HEK293T (cell line): ENCODE data around the gene TRA2A.

Experiments
- CTCF ChIA-PET: fragments of 350-600 bp; formaldehyde crosslinking; extraction: SDS; loops from one replicate; lab custom pipeline; 2021; ENCODE audit warnings: antibody characterized with exemption, inconsistent platforms; lab: Yijun Ruan, JAX
- POLR2A ChIA-PET: fragments of 350-600 bp; formaldehyde crosslinking; extraction: SDS; loops from one replicate; lab custom pipeline; 2020; ENCODE audit warnings: antibody characterized with exemption, inconsistent platforms; lab: Yijun Ruan, JAX
- DNase-seq: peaks from one replicate; pipeline ENCODE4 v3.0.0; 2012; ENCODE audit warnings: mixed read lengths; ENCODE audit errors: extremely low spot score
- ARNT ChIP-seq: fragments of 450-650 bp; IDR thresholded peaks from 2 replicates; pipeline ENCODE4 v1.6.1; 2017; ENCODE audit warnings: mild to moderate bottlenecking
- BHLHE40 ChIP-seq: fragments of 450-650 bp; IDR thresholded peaks from 2 replicates; pipeline ENCODE4 v1.6.1; 2016; ENCODE audit warnings: mild to moderate bottlenecking, moderate library complexity, borderline replicate concordance
- CTBP1 ChIP-seq: fragments of 450-650 bp; IDR thresholded peaks from 2 replicates; pipeline ENCODE4 v1.6.1; 2016; ENCODE audit warnings: borderline replicate concordance
- ELF4 ChIP-seq: fragments of 450-650 bp; IDR thresholded peaks from 2 replicates; pipeline ENCODE4 v1.6.1; 2017; ENCODE audit warnings: antibody characterized with exemption
- FOXA1 ChIP-seq: fragments of 450-650 bp; IDR thresholded peaks from 2 replicates; pipeline ENCODE4 v1.6.1; 2016; ENCODE audit warnings: mild to moderate bottlenecking
- FOXK2 ChIP-seq: fragments of 450-650 bp; IDR thresholded peaks from 2 replicates; pipeline ENCODE4 v1.6.1; 2016; ENCODE audit warnings: mild to moderate bottlenecking
- FOXM1 ChIP-seq: fragments of 450-650 bp; IDR thresholded peaks from 2 replicates; pipeline ENCODE4 v1.6.1; 2017; ENCODE audit warnings: mild to moderate bottlenecking, borderline replicate concordance
- HDGF ChIP-seq: fragments of 450-650 bp; IDR thresholded peaks from 2 replicates; pipeline ENCODE4 v1.6.1; 2017; ENCODE audit warnings: antibody characterized with exemption, borderline replicate concordance
- L3MBTL2 ChIP-seq: fragments of 450-650 bp; conservative IDR thresholded peaks from 2 replicates; pipeline ENCODE4 v1.6.1; 2016; ENCODE audit warnings: mild to moderate bottlenecking
- LEF1 ChIP-seq: fragments of 450-650 bp; IDR thresholded peaks from 2 replicates; pipeline ENCODE4 v1.6.1; 2017; ENCODE audit warnings: mild to moderate bottlenecking, borderline replicate concordance
- NFRKB ChIP-seq: fragments of 450-650 bp; IDR thresholded peaks from 2 replicates; pipeline ENCODE4 v1.6.1; 2016; ENCODE audit warnings: mild to moderate bottlenecking, moderate library complexity
- PKNOX1 ChIP-seq: fragments of 450-650 bp; IDR thresholded peaks from 2 replicates; pipeline ENCODE4 v1.6.1; 2016
- SP1 ChIP-seq: fragments of 450-650 bp; IDR thresholded peaks from 2 replicates; pipeline ENCODE4 v1.6.1; 2017
- SUZ12 ChIP-seq: fragments of 450-650 bp; IDR thresholded peaks from 2 replicates; pipeline ENCODE4 v1.6.1; 2016; ENCODE audit warnings: mild to moderate bottlenecking
- TARDBP ChIP-seq: fragments of 450-650 bp; IDR thresholded peaks from 2 replicates; pipeline ENCODE4 v1.6.1; 2016
- ZNF384 ChIP-seq: fragments of 450-650 bp; IDR thresholded peaks from 2 replicates; pipeline ENCODE4 v1.6.1; 2016

TRA2A gene

GRCh38 chr7:23476286-23477156 lies 55.3 kb downstream of the TRA2A start:
- POLR2A ChIA-PET: no interaction called here
- DNase-seq: no peak
- CTCF ChIA-PET: no interaction called here
- TF ChIP-seq NFRKB: 0 out of 2 replicates have a peak, but pooled peaks have one; percentile 20
- TF ChIP-seq BHLHE40: no peak

DNA sequence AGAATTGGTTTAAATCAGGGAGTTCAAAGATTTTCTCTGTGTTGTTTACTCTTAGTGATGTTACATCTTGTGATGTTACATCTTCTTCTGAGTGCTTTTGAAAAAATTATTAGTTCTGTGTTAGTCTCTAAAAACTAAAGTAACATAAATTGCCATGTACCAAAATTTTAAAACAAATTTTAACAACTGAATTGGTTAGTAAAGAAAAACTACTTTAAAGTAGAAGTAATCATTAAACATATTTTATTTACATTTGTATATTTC lies 56.3 kb downstream of the TRA2A start:
- TF ChIP-seq L3MBTL2 (no peak), SP1 (no peak), CTBP1 (no peak), FOXM1 (no peak), HDGF (no peak), ARNT (no peak), ELF4 (no peak)
- DNase-seq: no peak
- ChIA-PET POLR2A (interaction anchor here (1.5 to 3.3 kb wide), 3 partner anchors 22 to 55 kb away, joined by 6 to 31 read pairs (median 9); no protein-coding TSS in a partner anchor), CTCF (no interaction called here)

- TF ChIP-seq HDGF (no peak), L3MBTL2 (0 out of 2 replicates have a peak, but pooled peaks have one; percentile 41)
- DNase-seq: no peak
- CTCF ChIA-PET: interaction anchor here (0.7 kb wide), 2 partner anchors 201 to 1627 kb away, joined by 3 read pairs; no protein-coding TSS in a partner anchor
- POLR2A ChIA-PET: interaction anchor here (0.7 to 3.3 kb wide), 8 partner anchors 8 to 204 kb away, joined by 3 to 31 read pairs (median 4); no protein-coding TSS in a partner anchor
Measured at GRCh38 chr7:23474829-23475575, 56.8 kb downstream of the TRA2A start.

GRCh38 chr7:23474094-23474828 lies 57.5 kb downstream of the TRA2A start:
- ChIA-PET POLR2A (interaction anchor here (0.7 to 3.3 kb wide), 8 partner anchors 9 to 203 kb away, joined by 3 to 31 read pairs (median 4); no protein-coding TSS in a partner anchor), CTCF (interaction anchor here (0.7 to 1.2 kb wide), 3 partner anchors 44 to 1628 kb away, joined by 3 to 5 read pairs (median 3); no protein-coding TSS in a partner anchor)
- DNase-seq: peak; percentile 84
- TF ChIP-seq CTBP1 (no peak; the same call in 1 of the 2 replicates), LEF1 (no peak), L3MBTL2 (peak; percentile 89), SP1 (no peak), FOXM1 (peak; percentile 66; the same call in 1 of the 2 replicates)

DNA sequence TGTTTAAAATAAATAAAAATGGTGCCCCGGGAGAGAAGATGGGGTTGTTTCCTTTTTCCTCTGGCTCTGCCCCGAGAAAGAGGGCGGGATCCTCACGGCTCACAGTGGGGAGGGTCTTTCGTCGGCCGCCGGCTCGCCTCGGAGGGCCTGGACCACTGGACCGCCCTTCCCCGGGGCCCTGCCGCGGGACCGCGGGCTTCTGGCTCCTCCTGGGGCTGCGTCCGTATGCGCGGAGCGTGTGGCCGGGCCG lies 58.0 kb downstream of the TRA2A start:
- TF ChIP-seq BHLHE40 (no peak), FOXM1 (no peak), TARDBP (no peak), ARNT (no peak), FOXA1 (no peak), FOXK2 (no peak), NFRKB (no peak), HDGF (no peak), LEF1 (no peak), SP1 (no peak), SUZ12 (no peak), ZNF384 (no peak), ELF4 (no peak), PKNOX1 (no peak), L3MBTL2 (no peak), CTBP1 (no peak)
- peak; percentile 15 for DNase-seq
- CTCF ChIA-PET: interaction anchor here (1.2 to 1.3 kb wide), 2 partner anchors 10 to 43 kb away, joined by 4 to 5 read pairs; no protein-coding TSS in a partner anchor
- POLR2A ChIA-PET: interaction anchor here (1.0 to 3.3 kb wide), 4 partner anchors 10 to 116 kb away, joined by 3 to 31 read pairs (median 6); no protein-coding TSS in a partner anchor

- ChIA-PET POLR2A (interaction anchor here (0.6 to 3.3 kb wide), 7 partner anchors 10 to 124 kb away, joined by 3 to 31 read pairs (median 6); no protein-coding TSS in a partner anchor), CTCF (interaction anchor here (0.8 to 1.3 kb wide), 3 partner anchors 10 to 373 kb away, joined by 3 to 5 read pairs (median 4); no protein-coding TSS in a partner anchor)
- TF ChIP-seq FOXK2: no peak
- no peak for TF ChIP-seq CTBP1
- TF ChIP-seq SUZ12: no peak
- no peak for TF ChIP-seq ZNF384
- TF ChIP-seq BHLHE40: no peak
- TF ChIP-seq NFRKB: no peak
- no peak for TF ChIP-seq ARNT
- TF ChIP-seq ELF4: no peak
- TF ChIP-seq L3MBTL2: no peak
- no peak for TF ChIP-seq LEF1
- no peak for DNase-seq
Measured at GRCh38 chr7:23472956-23473843, 58.6 kb downstream of the TRA2A start.
